Lower leg skin (tissue), 4 donors: ENCODE measurements around the gene DAND5. TPM values are rescaled to one million over a fixed set of nuclear protein-coding genes. Genes with fewer than 3 reads are reported as not detected.

Experiments used
- DNase-seq, 2 donors: peaks; one replicate each; pipeline ENCODE4 v3.0.0-alpha.2; 2019; ENCODE audit warnings: low spot score in 2 of 2
- H3K4me3 ChIP-seq: fragments of 200-600 bp; sonication (generic); 2 replicates; pipeline ENCODE4 v1.5.1; 2017; ENCODE audit warnings: mild to moderate bottlenecking, low read depth; ENCODE audit not compliant: poor library complexity, severe bottlenecking
- POLR2A ChIP-seq, 2 donors: fragments of 450-650 bp; IDR thresholded peaks; one replicate each; pipeline ENCODE4 v1.6.1; 2016 to 2017; ENCODE audit warnings: antibody characterized with exemption in 2 of 2, mild to moderate bottlenecking in 1 of 2, moderate library complexity in 1 of 2
- WGBS, 2 donors: methylation state at CpG; one replicate each; pipeline ENCODE4 v1.1.5; 2018; 5-methylcytosine and 5-hydroxymethylcytosine counted together
- intact Hi-C: fragments of 100-400 bp; cut with DNase I; formaldehyde crosslinking; loops from one replicate; pipeline ENCODE4 v1.15.0; 2023; ENCODE audit warnings: low total_unique reads
- total RNA-seq, 4 donors: library from RNA; depleted of rRNA; stranded (reverse); fragments of >200 nt; gene quantifications; one replicate each; pipeline ENCODE4 v1.1.0, GENCODE V29; 2016
- TF ChIP-seq, protein P1 (sequence below), 3 donors: fragments of 450-650 bp; IDR thresholded peaks; one replicate each; pipeline ENCODE4 v1.5.1; 2016; ENCODE audit warnings: antibody characterized with exemption in 3 of 3, mild to moderate bottlenecking in 3 of 3, moderate library complexity in 2 of 3

Gene DAND5
- total RNA-seq, 4 donors from 2014 or later: 0.32 TPM; not detected in 3

DNA sequence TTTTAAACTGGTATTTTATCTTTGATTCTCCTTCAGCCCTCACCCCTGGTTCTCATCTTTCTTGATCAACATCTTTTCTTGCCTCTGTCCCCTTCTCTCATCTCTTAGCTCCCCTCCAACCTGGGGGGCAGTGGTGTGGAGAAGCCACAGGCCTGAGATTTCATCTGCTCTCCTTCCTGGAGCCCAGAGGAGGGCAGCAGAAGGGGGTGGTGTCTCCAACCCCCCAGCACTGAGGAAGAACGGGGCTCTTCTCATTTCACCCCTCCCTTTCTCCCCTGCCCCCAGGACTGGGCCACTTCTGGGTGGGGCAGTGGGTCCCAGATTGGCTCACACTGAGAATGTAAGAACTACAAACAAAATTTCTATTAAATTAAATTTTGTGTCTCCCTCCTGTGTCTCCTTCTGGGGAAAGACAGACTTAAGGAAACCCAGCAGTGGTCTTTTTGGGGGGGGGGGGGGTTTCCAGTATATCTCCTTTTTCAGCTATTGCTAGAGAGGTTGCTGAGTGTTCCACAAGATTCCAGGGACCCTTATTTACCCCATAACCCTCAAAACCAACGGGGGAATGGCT, 25.2 kb upstream of the DAND5 start:
- H3K4me3 ChIP-seq: no peak overlapping the region
- DNase-seq: no peak
- TF ChIP-seq, protein P1, sequence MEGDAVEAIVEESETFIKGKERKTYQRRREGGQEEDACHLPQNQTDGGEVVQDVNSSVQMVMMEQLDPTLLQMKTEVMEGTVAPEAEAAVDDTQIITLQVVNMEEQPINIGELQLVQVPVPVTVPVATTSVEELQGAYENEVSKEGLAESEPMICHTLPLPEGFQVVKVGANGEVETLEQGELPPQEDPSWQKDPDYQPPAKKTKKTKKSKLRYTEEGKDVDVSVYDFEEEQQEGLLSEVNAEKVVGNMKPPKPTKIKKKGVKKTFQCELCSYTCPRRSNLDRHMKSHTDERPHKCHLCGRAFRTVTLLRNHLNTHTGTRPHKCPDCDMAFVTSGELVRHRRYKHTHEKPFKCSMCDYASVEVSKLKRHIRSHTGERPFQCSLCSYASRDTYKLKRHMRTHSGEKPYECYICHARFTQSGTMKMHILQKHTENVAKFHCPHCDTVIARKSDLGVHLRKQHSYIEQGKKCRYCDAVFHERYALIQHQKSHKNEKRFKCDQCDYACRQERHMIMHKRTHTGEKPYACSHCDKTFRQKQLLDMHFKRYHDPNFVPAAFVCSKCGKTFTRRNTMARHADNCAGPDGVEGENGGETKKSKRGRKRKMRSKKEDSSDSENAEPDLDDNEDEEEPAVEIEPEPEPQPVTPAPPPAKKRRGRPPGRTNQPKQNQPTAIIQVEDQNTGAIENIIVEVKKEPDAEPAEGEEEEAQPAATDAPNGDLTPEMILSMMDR (IDR thresholded peaks at IDR 0.05): no peak
- no peak for TF ChIP-seq POLR2A (IDR thresholded peaks at IDR 0.05)
- intact Hi-C loops: loop anchor here (10.0 kb wide), 1 partner anchor 59 kb away; the partner anchor contains the start of genes DNASE2 and KLF1
- 47 to 69% methylated on average over 2 of the region's 2 CpGs for WGBS, 2 donors

DNA sequence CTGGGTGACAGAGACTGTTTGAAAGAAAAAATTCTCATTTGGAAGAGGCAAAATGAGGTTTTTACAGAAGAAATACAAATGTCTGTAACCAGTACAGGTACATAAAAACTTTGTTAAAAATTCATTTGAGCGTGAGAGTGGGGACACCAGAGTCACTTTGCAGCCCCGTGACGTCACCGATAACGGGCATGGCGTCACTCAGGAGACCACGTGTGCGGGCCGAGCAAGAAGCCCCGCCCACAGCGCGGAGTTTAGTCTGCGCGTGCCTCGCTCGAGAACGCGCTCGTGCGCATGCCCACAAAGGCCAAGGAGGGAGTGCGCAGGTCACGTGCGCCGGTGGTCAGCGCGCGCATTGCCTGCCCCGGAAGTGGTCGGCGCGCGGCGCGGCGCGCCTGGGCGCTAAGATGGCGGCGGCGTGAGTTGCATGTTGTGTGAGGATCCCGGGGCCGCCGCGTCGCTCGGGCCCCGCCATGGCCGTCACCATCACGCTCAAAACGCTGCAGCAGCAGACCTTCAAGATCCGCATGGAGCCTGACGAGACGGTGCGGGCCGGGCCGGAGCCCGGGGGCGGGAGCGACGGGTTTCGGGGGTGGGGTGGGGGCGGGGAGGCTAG, 23.8 kb upstream of the DAND5 start, which contains the start of gene RAD23A:
Gene RAD23A, plus strand, starts transcription at position 384 of the 613 bp plus-strand sequence. Its CDS starts 87 bp downstream, at position 471.
- peak; percentile 95 to 99 for DNase-seq
- H3K4me3 ChIP-seq: peak within 1 kb of the TSS; percentile 44
- intact Hi-C loops: loop anchor here (10.0 kb wide), 1 partner anchor 61 kb away; the partner anchor contains the start of genes DNASE2 and KLF1
- TF ChIP-seq, protein P1 (IDR thresholded peaks at IDR 0.05): no peak
- peak in 1 of 2 donors; percentile 91 for TF ChIP-seq POLR2A (IDR thresholded peaks at IDR 0.05)
- 0 to 1% methylated on average over 34 to 59 of the region's 62 CpGs for WGBS, 2 donors

DNA sequence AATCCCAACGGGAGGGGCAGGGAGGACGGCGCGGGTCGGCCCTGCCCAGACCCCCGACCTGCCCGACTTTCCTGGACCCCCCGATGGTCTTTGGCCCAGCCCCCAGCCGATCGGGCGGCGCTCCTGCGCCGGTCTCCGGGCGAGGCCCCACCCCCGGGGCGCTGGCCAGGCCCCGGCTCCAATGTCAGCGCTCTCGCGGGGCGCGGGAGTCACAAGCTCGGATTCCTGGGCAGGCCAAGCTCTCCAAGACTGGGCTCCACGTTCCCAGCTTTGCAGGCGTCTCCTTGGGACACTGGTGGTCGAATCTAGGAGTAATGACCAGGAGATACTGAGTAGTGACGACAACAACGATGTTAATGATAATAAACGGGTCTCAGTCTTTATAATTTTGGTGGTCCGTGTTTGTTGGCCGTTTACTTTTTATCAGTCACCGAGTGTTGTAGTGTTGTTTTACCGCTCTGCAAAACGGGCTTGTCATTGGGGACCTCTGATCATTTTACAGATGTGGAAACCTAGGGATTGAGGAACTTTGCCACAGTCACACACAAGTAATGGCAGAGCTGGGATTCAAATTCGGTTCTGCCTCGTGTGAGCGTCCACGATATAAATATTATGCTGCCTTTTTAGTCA, 23.2 kb upstream of the DAND5 start:
- WGBS, 2 donors: 1% methylated on average over 14 to 25 of the region's 40 CpGs
- TF ChIP-seq, protein P1 (IDR thresholded peaks at IDR 0.05): no peak
- TF ChIP-seq POLR2A (IDR thresholded peaks at IDR 0.05): no peak
- H3K4me3 ChIP-seq: peak overlapping the region; percentile 44
- peak in 1 of 2 donors; percentile 90 for DNase-seq
- intact Hi-C loops: loop anchor here (10.0 kb wide), 1 partner anchor 61 kb away; the partner anchor contains the start of genes DNASE2 and KLF1

DNA sequence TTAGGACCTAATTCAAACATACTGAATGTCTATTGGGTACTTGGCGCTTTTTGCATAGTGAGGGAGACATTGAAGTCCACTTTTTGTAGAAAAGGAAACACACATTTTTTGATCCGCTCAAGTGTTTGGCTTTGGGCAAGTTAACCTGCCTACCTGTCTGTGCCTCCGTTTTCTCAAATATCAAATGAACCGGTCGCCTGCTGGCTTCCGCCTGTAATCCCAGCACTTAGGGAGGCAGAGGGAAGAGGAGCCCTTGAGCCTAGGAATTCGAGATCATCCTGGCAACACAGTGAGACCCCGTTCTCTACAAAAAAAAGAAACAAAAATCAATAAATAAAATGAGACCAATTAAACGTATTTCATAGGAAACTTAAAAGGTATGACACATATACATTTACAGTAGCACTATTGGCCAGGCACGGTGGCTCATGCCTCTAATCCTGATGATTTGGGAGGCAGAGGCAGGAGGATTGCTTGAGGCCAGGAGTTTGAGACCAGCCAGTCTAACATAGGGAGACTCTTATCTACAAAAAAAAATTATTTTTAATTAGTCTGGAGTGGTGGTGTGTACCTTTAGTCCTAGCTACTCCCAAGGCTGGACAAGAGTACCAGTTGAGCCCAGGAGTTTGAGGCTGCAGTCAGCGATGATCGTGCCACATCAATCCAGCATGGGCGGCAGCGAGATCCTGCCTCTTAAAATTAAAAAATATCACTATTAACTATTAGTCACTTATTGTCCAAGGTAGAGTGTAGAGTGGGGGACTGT, 22.5 kb upstream of the DAND5 start:
- TF ChIP-seq, protein P1 (IDR thresholded peaks at IDR 0.05): no peak
- TF ChIP-seq POLR2A (IDR thresholded peaks at IDR 0.05): no peak
- 58 to 62% methylated on average over 14 of the region's 14 CpGs for WGBS, 2 donors
- no peak overlapping the region for H3K4me3 ChIP-seq
- intact Hi-C loops: loop anchor here (10.0 kb wide), 1 partner anchor 62 kb away; the partner anchor contains the start of genes DNASE2 and KLF1
- DNase-seq: no peak
